HG03066 (cell line): ENCODE results near the gene FMN1.
"Not testable (repeated sequence)": the region's sequence is repeated elsewhere in the genome, so short reads cannot be mapped to it uniquely, and the experiment has no call there.

Source experiments
- ATAC-seq: cut with Tn5 transposase; IDR thresholded peaks from one replicate; pipeline ENCODE4 v1.9.1; 2021; ENCODE audit warnings: low read depth; ENCODE audit not compliant: unreplicated experiment

Gene FMN1

DNA sequence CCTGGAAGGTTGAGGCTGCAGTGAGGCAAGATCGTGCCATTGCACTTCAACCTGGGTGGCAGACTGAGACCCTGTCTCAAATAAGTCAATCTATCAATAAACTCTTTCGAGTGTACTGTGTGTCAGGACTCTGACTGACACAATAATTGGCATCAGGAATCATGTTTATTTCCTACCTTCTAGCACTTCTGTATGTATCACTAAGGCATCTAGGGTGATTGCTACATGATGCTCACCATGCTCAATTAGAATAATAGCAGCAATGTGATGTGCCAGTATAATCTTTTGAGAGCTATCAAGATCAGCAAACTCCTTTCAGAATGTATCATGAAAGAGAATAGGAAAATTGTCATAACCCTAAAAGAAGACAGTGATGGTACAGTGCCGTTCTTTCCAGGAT, 95.3 kb downstream of the FMN1 start:
- no peak for ATAC-seq

DNA sequence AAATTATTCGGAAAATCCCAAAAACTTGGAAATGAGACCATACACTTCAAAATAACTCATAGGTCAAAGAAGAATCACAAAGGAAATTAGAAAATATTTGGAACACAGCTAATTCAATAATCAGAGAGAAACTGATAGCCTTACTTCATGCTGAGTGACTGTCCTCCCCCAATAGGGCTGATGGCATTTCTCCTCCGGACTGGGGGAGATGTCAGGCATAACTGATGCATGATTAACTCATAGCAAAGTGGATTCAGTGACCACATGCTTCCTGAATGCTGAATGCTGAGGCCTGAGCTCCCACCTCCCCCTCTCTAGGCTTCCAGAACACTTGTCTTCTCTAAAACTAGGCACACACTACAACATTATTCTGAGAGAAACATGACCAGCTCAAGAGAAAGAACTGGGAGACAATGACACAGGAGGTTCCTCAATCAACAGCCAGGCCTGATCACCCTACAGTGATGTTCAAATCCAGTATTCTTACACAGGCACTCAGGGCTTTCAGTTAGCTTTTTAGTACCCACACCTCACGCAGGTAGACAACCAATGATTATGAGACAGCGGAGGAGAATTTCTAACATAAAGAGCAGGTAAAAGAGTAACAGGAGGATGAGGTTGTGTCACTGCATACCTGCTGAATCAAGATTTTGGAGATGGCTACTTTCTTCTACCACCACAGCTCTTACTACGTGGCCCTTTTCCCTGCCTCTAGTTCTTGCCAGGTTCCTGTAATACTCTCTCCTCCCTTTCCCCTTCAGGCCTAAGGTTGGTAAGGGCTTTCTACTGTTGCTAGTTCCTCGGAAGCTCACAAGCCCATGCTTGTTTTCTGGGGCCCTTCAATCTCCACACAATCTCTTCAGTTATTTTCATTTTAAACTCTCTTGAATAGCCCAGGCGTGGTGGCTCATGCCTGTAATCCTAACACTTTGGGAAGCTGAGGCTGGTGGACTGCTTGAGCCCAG, 96.1 kb downstream of the FMN1 start:
- ATAC-seq = no peak

DNA sequence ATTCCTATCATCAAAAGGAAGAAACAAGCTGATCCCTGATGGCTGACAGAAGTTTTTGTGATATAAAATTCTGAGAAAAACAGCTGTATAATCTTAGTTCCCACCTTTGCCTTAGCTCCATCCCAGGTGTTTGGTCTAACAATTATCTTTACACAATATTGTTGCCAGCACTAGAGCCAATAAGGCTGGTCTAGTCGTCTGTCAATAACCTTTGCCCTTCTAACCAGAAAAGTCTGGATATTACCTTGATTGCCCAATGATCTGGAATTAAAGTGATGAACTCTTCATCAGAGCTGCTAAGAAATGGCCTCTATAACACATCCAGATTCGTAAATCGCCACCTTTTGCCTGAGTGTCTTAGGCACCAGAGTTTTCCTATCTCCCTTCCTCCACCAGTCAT, 98.4 kb downstream of the FMN1 start:
- ATAC-seq = no peak

DNA sequence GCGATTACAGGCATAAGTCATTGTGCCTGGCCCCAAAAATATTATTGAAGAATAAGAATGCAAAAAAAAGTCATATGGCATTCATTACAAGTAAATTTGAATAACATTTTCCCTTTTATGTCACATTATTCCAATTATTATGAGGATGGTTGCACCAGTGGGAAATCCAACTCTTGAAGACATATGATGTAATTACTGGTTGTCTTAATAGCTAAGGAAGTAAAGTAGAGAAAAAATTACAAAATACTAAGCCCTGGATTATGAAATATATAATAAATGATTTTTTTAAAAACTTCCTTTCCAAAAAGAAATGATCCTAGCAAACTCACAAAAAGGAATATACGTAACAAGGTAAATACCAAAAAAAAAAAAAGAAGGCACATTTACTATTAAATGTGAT, 98.9 kb downstream of the FMN1 start:
- no peak for ATAC-seq

DNA sequence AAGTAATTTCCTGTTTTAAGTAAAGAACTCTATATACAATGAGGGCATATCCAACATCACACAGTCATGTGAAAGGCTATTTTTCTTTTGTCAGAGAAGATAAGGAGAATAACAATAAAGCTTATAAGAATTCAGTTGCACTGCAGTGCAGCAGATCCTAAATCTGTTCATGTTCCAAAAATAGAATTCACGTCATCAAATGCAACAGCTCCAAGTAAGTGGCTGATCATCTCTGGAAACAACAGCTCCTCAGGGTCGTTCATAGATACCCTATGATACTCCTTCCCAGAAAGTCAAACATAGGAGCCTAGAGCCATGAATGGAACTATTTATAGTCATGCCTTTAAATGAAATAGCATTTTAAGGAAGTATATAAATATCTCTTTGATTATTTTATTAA, 100.2 kb downstream of the FMN1 start:
- no peak for ATAC-seq

DNA sequence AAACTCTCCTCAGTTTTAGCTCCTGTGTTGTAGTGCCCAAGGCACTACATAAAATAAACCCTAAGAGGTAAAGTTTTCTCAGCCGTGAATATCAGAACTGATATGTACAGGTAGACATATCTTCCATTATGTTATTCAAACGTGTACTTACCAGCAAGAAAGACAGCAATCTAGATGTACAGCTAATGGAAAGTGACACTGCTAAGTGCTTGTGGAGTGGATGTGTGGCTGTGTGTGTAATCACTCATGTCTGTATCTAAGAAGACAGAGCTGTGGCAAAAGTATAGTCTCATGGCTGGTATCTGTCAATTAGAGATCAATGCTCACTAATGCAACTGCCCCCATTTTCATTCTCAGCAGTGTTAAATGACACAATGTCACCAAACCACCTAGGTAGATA, 101.3 kb downstream of the FMN1 start:
- ATAC-seq = no peak

DNA sequence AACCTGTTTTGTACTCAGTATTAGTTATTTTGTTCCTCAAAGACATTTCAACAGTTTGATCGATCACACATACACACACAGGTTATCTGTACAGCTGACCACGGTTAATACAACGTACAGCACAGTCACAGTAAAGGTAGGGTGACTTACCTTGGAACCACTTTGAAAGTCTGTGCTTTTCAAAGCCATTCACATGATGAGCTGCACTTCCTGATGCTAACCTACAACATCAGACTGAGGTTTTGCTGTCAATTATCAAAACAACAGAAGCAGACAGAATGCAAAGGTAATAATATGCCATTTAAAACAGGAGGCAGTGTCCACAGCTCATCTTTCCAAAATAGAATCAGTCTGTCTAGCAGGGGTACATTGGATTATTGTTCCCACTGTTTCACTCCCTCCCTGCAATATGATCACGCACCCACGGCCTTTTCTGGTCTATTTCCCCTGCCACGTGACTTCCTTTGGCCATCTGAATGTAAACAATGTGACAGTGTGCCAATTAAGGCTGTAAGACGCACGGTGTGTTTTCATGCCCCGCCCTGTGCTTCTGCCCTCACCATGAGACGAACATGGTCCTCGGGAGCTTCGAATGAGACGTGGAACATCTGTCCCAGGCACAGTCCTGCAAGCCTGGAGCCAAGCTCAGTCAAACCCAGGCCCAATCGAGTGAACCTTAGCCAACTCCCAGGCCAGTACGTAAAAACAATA, 102.4 kb downstream of the FMN1 start:
- ATAC-seq = no peak

DNA sequence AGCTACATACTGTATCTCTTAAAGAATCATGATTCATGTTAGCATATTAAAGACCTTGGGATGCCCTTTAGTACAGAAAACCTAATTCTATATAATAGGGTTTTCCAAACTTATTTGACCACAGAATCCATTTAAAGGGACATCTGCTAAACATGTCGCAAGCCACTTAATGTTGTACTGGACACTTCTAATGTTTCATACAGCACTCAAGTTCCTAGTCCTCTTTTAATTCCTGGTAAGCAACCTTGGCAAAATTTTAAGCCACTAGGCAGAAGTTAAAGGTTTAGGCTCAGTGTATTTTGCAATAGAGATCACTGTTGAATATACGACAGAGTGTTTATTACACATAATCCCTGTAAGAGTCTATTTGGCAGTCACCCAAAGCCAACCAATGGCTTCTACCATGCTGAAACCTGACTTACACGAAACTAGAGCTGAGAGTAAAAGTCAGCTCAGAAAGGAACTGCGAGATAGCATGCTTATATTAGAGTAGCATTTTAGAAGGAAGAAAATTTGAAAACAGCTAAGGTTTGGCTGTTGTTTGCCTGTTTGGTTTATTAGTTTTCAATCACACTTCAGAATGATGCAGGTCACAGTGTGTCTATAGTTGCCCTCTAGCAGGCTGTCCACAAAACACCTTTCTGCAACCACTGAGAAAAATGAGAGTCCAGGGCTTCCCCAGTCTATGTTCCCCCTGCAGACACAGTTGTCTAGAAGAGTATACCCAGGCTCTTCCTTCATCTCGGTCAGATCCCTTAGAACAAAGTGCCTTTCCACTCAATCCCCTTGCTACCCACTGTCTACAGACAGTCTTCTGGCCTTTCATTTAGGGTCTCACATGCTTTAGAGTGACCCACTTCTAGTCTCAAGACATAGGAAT, 104.4 kb downstream of the FMN1 start:
- no peak for ATAC-seq

DNA sequence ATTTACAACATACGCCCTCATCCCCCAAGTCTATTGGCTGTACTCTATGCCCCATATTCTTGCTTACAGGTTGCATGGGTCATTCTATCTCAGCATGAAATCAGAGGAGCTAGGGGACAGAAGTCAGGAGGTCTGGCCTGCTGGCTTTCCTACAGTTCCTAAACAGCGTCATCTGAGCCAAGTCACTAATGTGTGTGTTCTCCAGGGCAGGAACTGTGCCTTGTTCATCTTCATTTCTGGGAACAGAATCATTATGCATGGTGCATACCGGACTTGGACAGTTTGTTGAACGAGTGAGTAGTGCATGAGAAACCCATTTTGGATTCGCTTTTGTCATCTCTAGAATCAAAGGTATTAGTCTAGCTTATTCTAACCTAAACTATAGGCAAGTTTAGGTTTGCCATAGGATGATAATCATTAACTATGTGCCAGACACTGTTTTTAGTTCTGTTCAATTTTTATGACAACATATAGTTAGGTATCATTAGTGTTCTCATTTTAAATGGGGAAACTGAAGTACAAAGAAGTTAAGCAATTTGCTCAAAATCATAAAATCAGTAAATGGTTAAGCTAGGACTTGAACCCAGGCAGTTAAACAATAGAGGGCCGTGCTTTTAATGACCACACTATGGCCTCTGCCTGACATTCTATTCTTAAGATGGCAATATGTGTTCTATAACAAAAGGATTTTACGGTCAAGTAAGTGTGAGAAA, 105.2 kb downstream of the FMN1 start:
- ATAC-seq = no peak

DNA sequence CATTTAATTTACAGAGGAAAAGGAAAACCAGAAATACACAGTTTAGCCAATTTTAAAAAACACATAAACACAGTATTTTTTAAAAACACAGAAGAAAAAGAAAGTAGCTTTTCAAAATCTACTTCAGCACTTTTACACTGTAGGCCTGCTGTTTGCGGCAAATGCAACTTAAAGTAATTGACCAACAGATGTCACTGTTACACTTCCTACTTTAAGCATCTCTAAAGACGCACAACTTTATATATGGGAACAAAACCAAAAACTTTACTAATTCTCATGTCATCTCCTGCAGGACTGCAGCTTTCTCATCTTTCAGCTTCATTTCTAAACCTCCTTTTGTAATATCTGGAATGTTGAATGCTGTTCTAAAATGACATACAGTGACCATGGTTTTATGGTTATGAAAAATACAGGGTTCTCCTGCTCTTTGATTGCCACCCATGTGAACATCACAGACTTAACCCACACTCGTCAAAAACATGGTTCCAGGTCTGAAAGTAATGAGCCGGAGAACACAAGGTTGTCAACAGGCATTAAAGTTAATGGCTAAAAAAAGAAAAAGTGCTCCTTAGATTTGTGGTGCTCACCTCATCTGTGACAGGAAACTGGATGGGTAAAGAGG, 107.9 kb downstream of the FMN1 start:
- ATAC-seq = no peak

DNA sequence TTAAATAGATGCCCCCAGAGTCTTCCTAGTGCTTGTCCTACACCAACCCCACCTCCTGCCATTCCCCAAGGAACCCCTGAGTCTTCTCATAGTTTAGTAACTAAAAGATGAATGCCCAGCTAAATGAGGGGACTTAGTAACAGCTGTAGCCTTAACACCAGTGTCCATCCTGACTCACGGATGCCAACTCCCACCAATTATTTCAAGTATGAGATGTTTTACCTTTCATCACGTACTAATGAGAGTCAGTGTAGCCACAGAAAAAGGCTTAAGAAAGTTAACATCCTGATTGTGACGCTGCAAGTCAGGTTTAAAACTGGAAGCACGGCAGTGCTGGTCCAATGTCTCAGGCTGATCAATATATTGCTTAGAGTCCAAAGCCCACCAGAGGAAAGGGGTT, 109.9 kb downstream of the FMN1 start:
- no peak for ATAC-seq

DNA sequence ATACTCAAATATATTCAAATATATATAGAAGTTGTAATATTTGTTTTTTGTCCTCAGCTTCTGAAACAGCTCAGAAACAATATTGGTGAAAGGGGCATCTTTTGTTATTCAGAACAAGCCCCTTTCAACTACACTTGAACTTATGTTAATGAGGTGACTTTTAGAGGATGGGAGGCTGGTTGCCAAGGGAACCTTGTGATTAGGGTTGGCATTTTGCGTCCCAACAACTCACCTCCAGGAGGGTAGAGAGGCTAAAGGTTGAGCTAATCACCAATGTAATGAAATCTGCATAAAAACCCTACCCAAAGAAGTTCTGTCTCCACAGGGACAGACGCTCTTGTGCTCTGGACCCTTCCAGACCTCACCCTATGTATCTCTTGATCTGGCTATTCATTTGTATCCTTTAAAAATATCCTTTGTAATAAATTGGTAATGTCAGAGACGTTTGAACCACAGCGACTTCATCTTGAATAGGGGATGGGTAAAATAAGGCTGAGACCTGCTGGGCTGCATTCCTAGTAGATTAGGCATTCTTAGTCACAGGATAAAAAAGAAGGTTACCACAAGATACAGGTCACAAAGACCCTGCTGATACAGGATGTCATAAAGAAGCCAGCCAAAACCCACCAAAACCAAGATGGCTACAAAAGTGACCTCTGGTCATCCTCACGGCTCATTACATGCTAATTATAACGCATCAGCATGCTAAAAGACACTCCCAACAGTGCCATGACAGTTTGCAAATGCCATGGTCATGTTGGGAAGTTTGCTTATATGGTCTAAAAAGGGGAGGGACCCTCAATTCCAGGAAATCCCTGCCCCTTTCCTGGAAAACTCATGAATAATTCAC, 111.1 kb downstream of the FMN1 start:
- ATAC-seq = no peak

DNA sequence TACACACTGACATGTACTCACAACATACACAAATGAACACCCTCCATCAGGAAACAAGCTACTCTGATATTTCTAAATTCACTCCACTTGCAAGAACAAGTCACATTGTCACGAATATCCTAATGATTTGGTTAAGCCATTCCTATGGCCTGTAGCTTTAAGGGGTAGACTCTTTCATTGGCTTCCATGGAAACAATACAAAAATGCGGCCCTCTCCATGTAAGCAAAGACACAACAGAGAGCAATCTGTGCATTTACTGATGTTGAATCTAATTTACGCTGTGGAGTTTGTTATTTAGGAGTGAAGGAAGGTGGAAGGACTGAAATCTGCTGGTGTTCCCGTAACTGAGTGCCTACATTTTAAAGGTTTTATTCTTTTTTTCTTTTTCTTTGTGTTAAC, 114.5 kb downstream of the FMN1 start:
- ATAC-seq = no peak

DNA sequence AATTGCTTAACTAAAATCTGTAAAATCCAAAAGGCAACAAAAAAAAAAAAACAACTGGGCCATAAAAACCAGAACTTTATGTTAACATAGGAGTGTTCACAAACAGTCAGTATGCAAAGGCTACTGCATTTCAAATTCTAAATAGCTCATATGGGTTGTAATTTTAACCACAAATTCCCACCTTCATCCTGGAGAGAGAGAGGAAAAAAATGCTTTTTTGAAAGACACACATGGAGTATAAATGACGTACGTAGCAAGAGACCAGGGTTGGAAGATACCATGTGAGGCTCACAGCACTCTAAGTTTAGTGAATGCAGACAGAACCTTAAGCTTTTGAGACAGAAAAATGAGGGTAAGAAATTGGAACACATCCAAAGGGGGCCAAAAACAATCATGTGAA, 115.9 kb downstream of the FMN1 start:
- no peak for ATAC-seq

DNA sequence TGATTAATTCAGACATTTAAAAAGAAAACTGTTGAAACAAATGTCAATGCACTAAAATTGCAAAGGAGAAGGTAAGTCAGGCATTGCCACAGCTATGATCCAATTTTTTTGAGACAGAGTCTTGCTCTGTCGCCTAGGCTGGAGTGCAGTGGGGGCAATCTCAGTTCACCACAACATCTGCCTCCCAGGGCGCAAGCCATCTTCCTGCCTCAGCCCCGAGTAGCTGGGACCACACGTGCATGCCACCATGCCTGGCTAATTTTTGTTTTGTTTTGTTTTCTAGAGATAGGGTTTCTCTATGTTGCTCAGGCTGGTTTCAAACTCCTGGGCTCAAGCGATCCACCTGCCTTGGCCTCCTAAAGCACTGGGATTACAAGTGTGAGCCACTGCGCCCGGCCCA, 117.6 kb downstream of the FMN1 start:
- ATAC-seq = no peak

DNA sequence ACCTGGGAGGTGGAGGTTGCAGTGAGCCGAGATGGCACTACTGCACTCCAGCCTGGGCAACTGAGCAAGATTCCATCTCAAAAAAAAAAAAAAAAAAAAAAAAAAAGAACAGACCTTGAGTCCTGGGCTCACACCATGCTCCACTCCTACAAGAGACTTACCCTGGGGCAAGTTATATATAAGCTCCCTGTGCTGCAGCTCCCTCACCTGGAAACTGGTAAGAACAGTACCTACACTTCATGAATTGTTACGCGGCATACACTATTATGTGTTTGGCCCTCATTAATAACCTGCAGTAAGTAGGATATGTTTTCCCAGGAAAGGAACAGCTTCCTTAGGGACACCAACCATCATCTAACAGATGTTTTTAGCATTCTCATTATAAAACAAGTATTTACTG, 119.6 kb downstream of the FMN1 start:
- no peak for ATAC-seq

DNA sequence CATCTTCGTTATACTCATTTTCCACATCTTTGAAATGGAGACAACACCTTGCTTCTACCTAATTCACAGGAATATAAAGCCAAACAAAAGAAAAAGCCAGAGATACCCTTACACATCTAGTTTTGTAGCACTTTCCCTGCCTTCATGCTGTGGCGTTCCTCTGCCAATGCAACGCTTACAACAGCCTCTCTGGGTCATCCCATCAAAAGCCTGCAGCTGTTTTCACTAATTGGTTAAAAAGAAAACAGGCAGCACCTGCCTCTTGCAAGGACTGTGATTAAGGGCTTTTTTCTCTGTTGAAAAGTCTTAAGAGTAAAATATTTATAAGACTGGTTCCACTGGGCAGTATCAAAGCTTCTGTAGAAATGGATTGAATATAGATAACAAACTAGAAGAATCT, 120.3 kb downstream of the FMN1 start:
- no peak for ATAC-seq

DNA sequence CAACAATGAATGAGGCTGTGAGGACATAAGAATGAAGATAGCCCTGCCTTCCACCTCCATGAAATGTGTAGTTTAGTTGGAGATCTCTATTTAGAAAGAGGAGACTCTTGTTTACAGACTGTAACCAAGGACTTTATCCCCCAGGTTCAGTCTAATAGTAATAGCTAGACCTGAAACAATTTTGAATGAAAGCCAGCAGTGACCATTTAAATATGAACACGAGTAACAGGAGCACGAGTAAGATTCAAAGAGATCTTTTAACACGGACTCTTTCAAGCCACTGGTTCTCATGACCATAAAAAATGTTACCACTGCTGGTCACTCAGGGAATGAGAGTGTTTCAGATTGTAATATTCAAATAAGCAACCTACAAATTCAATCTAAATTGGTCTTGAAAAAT, 123.1 kb downstream of the FMN1 start:
- ATAC-seq = no peak

DNA sequence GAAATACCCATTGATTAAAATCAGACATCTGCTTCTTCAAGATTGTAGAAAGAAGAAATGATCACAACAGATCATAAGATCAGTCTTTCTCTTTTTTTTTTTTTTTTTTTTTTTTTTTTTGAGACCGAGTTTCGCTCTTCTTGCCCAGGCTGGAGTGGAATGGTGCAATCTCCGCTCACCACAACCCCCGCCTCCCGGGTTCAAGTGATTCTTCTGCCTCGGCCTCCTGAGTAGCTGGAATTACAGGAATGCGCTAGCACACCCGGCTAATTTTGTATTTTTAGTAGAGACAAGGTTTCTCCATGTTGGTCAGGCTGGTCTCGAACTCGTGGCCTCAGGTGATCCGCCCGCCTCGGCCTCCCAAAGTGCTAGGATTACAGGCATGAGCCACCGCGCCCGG, 124.6 kb downstream of the FMN1 start:
- not testable (repeated sequence) for ATAC-seq
